ENCODE results near the gene RAVER2.
"Not testable (repeated sequence)": the region's sequence is repeated elsewhere in the genome, so short reads cannot be mapped to it uniquely, and the experiment has no call there.

RAVER2 gene

DNA sequence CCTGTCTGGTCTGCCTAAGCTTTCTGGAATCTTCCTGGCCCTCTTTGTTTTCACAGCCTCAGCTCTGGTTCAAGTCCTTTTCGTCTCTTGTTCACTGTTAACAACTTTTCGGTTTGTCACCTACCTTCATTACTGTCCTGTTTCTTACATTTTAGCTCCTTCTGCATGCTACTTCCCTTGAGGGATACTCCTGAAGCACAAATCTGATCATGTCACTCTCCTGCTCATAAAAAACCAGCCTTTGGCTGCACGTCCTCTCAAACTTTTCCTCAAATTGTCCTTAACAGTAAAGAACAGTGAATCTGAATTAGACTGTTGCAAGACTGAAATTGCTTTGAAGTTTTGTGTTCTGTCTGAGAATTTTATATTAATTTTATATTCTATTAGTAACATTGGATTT lies 3.3 kb downstream of the RAVER2 start:
- no peak for DNase-seq

DNA sequence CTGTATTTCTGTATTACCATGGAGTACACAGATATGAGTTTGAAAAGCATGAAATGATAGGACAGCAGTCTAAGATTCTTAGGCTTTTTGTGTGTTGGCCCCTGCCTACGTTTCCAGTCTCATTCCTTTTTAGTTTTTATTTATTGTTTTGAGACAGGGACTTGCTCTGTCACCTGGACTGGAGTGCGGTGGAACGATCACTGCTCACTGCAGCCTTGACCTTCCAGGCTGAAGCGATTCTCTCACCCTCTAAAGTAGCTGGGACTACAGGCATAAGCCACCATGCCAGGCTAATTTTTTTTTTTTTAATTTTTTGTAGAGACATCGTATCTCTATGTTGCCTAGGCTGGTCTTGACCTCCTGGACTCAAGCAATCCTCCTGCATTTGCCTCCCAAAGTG lies 3.8 kb downstream of the RAVER2 start:
- DNase-seq, result no peak

DNA sequence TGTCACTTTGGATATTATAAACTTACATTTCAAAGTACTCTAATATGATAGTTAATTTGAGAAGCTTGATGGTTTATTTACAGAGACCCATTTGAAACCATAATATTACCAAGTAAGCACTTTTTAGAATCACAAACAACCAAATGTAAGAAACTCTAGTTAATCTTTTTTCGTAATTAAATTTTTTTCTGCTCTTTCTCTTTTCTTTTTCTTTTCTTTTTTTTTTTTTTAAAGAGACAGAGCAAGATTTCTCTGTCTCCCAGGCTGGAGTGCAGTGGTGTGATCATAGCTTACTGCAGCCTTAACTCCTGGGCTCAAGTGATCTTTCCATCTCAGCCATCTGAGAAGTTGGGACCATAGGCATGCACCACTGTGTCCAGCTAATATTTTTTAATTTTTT lies 5.2 kb downstream of the RAVER2 start:
- DNase-seq, result no peak

DNA sequence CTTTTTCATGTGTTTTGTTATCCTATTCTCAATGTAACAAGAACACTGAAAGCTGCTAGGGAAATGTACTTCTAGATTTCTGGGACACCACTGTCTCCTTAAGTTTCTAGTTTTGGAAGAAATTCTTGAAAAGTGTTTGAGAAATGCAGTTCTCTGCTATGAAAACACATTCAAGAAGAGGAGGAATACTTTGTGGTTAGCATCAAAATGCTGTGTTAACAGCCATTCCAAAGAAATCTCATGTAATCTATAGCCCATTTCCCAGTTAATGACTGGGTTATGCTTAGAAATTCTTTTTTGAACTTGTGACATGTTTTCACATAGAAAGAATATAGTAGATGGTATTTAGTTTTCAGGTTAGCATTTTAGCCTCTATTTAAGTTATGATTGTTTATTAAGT lies 6.0 kb downstream of the RAVER2 start:
- no peak for DNase-seq

DNA sequence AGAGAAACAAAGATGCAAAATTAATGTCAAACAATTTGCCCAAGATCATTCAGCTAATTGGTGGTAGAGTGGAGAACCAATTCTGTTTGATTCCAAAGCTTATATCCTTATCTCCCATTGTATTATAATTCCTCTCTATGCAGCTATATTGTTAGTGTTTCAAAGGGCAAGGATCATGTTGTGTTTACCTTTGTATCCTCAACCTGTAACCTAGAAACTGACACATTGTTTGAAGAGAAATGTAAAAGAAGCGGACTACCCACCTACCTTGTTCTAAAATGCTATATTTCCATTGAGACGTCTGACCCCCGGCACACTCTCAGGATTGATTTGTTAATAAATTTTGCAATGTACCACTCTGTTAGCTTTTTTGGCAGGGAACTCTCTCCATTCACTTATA lies 9.3 kb downstream of the RAVER2 start:
- no peak for DNase-seq

DNA sequence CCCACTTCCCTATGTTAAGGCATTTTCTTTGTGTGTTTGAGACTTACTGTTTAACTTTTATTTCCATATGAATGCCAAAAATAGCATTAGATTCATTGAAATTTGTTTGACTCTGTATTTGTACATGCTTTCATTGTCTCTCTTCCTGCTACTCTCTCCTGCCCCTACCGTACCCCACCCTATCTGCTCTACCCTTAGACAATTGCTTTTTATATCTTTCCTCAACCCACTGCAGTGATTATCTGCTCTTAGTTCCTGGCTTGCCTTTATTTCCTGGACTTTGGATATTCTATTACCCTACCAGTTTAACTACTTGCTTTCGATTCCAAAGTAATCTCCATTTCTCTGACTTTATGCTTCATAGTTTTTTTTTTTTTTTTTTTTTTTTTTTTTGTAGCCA lies 10.5 kb downstream of the RAVER2 start:
- DNase-seq, result no peak

DNA sequence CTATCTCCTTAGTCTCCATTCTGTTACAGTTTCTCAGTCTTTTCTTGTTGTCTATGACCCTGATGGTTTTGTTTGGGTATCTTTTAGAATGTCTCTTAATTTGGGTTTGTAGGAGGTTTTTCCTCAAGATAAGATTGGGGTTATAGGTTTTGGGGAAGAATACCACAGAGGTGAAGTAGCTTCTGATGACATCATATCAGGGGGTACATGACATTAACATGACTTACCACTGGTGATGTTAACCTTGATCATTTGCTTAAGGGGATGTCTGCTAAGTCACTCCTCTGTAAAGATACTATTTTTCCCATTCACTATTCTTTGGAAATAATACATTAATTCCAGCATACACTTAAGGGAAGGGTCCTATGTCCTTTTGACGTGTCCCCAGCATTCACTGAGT lies 11.9 kb downstream of the RAVER2 start:
- no peak for DNase-seq

DNA sequence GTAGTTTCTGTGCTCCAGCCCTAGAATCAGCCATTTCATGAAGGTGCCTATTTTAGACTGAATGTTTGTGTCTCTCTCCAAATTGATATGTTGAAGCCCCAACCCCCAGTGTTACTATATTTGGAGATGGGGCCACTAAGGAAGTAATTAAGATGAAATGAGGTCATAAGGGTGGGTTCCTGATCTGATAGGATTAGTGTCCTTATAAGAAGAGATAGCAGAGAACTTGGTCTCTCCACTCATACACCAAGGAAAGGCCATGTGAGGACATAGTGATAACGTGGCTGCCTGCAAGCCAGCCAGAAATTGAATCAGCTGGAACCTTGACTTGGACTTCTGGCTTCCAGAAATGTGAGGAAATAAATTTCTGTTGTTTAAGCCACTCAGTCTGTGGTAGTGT lies 12.3 kb downstream of the RAVER2 start:
- no peak for DNase-seq

DNA sequence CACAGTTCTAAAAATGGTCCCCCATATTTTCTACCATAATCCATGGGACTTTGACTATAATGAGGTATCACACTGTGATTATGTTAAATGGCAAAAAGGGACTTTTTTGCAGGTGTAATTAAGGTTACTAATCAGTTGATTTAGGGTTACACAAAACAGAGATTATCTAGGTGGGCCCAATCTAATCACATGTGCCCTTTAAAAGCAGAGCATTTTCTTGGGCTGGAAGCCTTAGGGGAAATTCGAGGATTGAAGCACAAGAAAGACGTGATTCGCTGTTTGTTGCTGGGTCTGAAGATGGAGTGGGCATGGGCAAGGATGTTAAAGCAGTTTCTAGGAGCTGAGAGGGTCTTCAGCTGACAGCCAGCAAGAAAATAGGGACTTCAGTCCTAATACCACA lies 13.4 kb downstream of the RAVER2 start:
- no peak for DNase-seq

DNA sequence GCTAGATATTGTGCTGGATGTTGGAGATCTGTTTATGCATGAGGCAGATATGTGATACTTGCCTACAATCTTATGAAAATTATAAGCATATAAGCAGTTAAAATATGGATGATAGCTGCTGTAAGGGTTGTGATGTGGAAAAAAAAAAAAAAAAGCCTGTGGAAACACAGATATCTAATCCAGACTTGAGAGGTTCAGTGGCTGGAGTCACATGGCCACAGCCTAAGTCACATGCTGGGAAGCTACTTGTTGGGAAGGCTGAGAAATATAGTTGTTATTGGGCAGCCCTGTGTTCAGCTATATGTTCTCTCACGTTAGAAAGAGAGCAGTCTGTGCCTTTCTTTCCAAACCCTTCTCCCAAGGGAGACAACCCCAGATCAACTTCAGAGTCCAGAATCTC lies 15.1 kb downstream of the RAVER2 start:
- DNase-seq, result no peak

DNA sequence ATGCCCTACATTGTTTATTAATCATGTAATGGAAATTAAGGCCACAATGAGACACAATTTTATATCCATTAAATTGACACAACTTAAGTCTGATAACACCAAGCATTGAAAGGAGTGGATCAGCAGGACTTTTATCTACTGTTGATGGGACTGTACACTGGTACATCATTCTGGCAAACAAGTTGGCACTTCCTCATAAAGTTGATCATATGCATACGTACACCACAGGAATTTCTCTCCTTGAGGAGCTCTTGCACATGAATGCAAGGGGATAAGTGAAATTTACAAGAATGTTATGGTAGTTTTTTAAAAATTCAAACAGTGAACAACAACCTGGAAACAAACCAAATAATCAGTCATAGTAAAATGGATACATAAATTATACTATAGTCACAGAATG lies 20.1 kb downstream of the RAVER2 start:
- DNase-seq, result no peak

DNA sequence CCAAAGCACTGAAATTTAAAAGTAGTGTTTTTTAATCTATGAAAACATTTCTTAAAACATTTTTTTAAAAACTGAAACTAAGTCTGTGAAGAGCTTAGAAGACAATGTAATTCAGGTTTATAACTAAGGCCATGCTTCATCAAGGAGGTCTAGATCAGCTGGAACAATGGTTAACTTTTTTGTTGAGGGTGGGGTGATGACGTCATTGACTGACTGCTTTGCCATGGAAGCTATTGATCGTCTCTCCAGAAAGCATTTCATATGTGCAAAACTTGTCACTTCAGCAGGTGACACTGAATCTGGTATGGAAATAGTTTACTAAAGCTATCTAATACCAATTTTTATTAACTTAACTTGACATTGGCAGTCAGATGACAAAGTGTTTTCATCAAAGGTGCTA lies 21.0 kb downstream of the RAVER2 start:
- DNase-seq, result no peak

DNA sequence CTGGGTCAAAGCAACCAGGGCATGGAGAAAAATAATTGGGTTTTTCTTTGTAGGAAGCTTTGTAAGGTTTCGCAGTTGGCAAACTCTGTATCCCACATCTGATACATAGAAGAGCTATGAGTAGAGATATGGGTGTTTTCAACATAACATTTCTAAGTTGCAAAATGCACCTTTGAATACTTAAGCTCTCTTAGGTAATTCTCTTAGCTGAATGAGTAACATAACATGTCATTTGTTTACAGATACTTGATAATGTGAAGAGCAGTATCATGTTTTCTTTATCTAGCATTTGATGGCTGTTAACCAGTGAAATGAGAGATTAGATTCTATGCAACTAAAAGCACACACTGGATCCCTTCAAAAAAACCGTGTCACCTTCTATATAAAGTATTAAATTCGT lies 21.6 kb downstream of the RAVER2 start:
- no peak for DNase-seq

DNA sequence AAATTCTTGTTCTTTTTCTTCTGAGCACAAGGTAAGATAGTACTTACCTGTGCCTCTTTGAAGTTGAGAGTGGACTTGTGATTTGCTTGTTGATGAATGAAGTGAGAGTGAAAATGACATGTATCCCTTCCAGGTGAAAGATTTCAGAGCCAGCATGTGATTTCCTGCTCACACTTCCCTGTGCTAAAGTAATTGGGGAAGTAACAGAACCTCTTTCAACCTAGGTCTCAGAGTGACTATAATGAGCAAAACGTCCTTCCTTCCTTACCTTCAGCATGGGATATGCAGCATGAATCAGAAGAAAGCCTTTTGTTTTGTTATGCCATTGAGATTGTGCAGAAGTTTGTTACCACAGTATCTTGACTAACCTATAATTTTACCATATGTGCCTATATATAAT lies 24.6 kb downstream of the RAVER2 start:
- DNase-seq, result no peak

DNA sequence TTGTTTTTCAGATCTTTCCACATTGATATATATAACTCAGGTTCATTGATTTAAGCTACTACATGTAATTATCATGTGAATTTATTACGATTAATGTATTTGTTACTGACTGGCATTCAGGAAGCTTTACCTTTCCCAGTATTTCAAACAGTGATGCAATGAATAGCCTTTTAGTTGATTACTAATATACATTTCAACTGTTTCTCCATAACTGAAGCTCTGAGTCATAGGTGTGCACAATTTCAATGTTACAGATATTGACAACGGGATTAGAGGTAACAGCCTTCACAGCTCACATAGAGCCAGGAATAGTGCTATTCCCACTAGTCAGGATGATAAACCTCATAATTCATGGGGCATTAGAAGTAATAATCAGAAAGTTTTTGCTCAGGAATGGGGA lies 25.1 kb downstream of the RAVER2 start:
- no peak for DNase-seq

DNA sequence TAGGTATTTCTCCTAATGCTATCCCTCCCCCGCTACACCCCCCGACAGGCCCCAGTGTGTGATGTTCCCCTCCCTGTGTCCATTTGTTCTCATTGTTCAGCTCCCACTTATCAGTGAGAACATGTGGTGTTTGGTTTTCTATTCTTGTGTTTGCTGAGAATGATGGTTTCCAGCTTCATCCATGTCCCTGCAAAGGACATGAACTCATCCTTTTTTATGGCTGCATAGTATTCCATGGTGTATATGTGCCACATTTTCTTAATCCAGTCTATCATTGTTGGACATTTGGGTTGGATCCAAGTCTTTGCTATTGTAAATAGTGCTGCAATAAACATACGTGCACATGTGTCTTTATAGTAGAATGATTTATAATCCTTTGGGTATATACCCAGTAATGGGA lies 28.4 kb downstream of the RAVER2 start:
- DNase-seq, result not testable (repeated sequence)

DNA sequence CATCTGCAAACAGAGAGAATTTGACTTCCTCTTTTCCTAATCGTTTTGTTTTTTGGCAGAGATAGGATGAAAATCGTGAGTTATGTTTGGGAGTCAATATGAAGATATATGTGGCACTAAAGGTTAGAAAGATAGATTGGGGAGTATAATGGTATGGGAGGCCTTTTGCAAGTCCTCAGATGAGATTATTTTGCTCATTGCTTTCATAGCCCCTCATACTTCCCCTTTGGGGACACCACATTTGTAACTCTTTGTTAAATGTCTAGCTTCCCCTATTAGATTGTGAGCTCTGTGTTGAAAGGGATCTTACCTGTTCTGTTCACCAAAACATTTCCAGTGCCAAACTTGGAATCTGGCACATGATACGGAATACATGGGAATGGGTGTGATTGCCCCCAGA lies 30.2 kb downstream of the RAVER2 start:
- DNase-seq, result no peak

DNA sequence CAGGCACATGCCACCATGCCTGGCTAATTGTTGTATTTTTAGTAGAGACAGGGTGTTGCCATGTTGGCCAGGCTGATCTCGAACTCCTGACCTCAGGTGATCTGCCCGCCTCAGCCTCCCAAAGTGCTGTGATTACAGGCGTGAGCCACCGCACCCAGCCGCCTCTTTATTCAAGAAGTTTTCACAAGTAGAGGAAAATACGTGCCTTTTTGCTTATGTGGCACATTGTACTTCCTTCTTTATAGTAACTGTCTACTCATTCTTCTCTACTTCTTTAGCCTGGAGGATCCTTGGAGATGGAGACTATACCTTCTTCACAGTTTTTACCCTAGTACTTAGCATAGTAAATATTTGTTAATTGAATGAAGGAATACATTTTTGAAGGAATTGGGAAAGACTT lies 37.2 kb downstream of the RAVER2 start:
- not testable (repeated sequence) for DNase-seq

DNA sequence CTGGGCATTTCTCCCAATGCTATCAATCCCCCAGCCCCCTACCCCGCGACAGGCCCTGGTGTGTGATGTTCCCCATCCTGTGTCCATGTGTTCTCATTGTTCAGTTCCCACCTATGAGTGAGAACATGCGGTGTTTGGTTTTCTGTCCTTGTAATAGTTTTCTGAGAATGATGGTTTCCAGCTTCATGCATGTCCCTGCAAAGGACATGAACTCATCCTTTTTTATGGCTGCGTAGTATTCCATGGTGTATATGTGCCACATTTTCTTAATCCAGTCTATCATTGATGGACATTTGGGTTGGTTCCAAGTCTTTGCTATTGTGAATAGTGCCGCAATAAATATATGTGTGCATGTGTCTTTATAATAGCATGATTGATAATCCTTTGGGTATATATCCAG lies 38.0 kb downstream of the RAVER2 start:
- not testable (repeated sequence) for DNase-seq

DNA sequence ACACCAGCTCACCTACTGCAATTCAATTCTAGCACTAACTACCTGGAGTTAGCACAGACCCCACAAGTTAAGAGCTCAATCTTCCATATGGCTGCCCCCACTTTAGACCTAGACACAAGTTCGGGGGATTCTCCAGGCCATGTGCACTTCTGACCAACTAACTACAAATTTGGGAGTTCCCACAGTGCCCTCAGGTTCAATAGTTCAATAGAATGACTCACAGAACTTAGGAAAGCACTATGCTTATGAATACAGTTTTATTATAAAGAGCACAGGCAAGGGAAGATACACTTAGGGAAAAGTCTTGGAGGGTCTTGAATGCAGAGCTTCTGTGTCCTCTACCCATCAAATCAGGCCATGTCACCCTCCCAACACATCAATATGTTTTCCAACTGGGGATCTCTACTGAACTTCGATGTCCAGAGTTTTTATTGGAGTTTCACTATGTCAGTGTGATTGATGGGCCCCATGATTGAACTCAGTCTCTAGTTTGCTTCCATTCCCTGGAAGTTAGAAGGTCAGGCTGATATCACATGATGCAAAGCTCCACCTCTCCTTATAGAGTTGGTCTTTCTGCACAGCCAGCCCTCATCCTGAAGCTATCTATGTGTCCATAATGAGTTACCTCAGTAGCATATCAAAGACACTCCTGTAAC lies 46.1 kb downstream of the RAVER2 start:
- DNase-seq, result no peak

DNA sequence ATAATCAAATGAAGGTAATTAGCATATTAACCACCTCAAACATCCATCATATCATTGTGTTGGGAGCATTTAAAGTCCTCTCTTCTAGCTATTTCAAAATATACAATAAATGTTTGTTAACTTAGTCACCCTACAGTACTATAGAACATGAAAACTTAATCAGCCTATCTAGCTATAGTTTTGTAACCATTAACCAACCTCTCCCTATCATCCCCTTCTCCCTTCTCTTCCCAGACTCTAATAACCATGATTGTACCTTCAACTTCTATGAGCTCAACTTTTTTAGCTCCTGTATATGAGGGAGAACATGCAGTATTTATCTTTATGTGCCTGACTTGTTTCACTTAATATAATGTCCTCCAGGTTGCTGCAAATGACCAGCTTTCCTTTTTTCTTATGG lies 54.0 kb downstream of the RAVER2 start:
- DNase-seq, result no peak

DNA sequence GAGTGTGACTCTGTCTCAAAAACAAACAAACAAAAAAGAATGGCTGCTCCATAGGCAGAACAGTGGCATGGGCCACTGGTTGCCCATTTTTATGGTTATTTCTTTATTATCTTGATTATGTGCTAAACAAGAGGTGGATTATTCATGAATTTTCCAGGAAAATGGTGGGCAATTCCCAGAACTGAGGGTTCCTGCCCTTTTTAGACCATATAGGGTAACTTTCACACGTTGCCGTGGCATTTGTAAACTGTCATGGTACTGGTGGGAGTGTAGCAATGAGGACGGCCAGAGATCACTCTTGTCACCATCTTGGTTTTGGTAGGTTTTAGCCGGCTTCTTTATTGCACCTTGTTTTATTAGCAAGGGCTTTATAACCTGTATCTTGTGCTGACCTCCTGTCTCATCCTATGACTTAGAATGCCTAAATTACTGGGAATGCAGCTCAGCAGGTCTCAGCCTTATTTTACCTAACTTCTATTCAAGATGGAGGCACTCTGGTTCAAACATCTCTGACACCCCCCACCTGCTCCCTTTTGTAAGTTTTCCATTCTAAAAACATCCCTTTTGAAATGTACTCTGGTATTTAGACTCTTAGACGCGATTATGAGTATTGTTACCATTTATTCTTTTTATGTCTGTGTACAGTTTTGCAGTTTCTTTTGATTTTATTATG lies 57.1 kb downstream of the RAVER2 start:
- DNase-seq, result no peak

DNA sequence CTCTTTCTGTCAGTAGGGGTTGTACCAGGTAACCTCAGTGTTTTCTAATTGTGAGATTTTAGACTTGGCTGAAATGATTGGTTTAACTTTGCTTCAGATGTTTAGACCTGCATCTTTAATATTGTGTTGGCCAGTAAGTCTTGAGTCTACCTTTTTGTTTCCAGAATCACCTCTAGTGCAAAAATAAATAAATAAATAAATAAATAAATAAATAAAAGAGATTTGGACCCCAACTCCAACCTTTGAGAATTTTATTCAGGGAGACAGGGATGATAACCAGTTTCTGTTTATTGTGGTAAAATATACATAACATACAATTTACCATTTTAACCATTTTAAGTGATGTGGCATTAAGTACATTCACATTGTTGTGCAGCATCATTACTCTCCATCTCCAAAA lies 64.4 kb downstream of the RAVER2 start:
- DNase-seq, result no peak

DNA sequence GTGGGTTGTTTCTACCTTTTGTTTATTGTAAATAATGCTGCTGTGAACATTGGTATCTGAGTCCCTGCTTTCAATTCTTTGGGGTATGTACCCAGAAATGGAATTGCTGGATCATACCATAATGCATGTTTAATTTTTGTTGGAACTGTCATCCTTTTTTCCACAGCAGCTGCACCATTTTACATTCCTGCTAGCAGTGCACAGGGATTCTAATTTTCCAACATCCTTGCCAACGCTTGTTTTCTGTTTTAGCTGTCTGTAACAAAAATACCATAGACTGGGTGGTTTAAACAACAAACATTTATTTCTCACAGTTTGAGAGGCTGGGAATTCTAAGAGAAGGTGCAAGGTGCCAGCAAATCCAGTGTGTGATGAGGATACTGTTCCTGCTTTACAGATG lies 65.1 kb downstream of the RAVER2 start:
- DNase-seq, result no peak

DNA sequence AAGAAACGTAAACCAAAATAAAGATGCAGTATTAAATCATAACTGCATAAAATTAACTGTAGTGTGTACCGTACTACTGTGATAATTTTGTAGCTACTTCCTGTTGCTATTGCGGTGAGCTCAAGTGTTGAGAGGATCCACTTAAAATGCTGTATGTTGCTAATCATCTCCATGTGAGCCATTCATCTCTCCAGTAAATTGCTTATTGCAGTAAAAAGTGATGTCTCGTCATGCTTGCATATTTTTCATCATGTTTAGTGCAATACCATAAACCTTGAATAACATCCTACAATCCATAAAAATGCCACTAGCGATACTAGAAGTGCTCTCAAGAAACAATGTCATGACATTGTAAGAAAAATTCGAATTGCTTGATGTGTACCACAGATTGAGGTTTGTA lies 66.3 kb downstream of the RAVER2 start:
- DNase-seq, result no peak

All from activated T-cell treated with anti-CD3 and anti-CD28 coated beads, Interleukin-2, amount 50 U/mL, for 1 hour (primary cell).